Fibroblast of the conjunctiva (primary cell): Measurements from ENCODE around the gene SBF2.

Experiments used
- DNase-seq: peaks from one replicate; pipeline ENCODE4 v3.0.0-alpha.2; 2010; ENCODE audit warnings: low read depth

SBF2 gene

GRCh38 chr11:9808943-9809342 lies 485.1 kb downstream of the SBF2 start:
- no peak for DNase-seq

GRCh38 chr11:9806946-9807687 lies 486.9 kb downstream of the SBF2 start:
- DNase-seq: no peak

DNA sequence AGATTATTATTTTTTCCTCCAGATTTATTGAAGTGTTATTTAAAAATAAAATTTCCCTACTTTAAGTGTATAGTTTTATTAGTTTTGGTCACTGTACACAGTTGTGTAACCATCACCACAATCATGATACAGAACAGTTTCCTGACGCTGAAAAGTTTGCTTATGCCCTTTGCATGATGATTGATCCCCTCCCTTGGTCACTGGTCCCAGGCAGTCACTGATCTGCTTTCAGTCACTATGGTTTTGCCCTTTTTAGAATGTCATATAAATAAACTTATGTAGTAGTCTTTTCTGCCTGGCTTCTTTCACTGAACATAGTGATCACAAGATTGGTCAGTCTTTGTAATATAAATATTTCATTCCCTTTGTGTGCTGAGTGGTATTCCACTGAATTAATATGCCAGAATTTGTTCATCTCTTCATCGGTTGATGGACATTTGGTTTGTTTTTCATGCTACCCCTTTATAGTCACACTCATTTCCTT lies 489.6 kb downstream of the SBF2 start:
- DNase-seq: no peak

- no peak for DNase-seq
Observed at GRCh38 chr11:9803685-9804418, 490.2 kb downstream of the SBF2 start.

DNA sequence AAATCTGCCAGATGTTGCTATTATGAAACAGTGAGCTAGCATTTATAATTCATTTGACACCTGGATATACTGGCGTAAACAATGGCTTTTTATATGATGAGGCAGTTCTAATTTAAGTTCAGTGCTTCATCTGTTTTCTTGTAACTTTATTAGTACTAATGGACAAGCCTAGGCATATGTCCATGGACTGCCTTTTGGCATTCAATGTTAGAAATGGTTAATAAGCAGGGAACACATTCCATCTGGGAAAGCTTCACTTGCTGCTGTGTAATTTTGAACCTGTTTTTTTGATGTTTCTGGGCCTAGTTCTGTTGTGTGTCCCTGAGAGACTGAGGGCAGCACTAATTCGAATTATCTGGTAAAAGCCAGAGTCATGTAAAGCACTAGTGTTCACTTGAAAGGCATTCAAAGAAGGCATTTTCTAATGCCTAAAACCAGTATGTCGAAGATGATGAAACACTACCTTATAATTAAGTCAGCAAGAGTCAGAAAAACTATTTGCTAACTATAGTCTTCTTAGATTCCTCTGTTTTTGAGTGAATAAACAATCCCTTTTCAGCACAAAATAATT lies 491.6 kb downstream of the SBF2 start:
- DNase-seq: peak; percentile 95

- peak; percentile 65 for DNase-seq
Observed at GRCh38 chr11:9799886-9800285, 494.1 kb downstream of the SBF2 start.

DNA sequence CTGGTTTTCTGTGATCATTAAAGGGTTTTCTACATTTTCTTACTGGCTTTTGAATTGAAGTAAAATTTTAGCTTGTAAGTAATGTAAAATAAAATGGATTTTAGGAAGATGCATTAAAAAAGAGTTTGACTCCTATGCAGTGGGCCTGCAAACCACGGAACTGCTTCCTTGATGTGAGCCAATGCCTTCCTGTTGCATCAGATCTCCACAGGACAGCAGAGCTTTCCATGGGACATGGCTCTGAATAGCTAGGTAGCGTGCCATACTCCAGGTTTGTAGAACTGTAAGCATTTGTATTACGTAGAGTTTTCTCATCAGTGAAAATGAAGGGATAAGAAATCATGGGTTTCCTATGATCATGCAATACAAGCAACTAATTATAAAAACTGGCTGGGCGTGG lies 496.7 kb downstream of the SBF2 start:
- DNase-seq: no peak

GRCh38 chr11:9796854-9797253 lies 497.2 kb downstream of the SBF2 start:
- peak; percentile 84 for DNase-seq

DNA sequence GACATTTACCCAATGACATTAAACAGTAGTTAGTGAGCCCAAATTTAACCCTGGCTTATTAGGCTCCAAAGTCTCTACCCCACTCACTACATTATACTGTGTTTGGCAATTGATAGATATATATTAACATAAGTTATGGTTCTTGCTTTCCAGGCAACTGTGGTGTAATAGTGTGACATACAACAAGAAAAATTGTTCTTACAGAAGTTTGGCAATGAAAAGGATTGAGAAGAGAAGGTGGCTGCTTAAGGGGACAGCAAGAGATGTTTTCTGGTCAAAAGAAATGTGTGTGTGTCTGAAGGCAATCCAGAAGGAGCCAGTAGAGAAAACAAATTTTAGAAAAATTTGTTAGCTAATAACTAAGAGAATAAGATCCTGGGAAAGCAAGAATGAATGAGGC lies 497.8 kb downstream of the SBF2 start:
- DNase-seq: no peak

DNA sequence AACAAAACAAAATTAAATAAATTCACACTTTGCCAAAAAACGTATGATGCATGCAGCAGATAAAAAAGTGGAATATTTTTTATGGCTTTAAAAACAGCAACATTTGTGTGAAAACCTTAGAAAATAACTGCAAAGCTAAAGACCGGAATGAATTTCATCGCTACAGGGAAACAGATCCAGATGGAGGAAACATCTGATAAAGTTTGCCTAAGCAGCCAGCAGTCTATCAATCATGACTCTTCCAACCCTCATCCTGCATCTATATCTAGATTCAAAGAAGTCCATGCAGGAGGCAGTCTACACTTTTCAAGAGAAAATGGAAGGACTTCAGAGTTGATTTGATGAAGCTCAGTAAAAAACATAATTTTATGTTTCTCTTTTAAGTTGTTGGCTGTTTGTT lies 503.3 kb downstream of the SBF2 start:
- DNase-seq: no peak

DNA sequence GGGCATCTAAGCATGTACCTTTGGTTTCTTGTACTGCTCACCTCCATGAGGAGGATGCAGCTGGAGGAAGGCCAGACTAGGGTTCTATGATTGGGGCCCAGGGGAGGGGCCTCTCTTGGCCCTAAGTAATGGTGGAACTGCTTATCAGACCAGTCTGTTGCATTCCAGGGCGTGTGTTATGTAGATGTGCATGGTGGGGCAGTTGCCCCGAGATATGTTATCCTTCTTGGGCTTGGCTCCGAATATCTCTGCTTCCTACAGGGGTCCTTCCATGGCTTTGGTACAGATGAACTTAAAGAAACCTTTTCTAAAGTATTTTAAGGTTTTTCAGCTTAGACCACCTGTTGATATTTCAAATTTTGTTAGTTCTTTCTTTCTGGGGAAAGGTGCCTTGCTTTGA lies 504.1 kb downstream of the SBF2 start:
- no peak for DNase-seq

GRCh38 chr11:9787981-9788521 lies 506.0 kb downstream of the SBF2 start:
- DNase-seq: peak; percentile 93

- DNase-seq: no peak
Observed at GRCh38 chr11:9787260-9787659, 506.8 kb downstream of the SBF2 start.

- DNase-seq: no peak
Observed at GRCh38 chr11:9784602-9785315, 509.3 kb downstream of the SBF2 start.

DNA sequence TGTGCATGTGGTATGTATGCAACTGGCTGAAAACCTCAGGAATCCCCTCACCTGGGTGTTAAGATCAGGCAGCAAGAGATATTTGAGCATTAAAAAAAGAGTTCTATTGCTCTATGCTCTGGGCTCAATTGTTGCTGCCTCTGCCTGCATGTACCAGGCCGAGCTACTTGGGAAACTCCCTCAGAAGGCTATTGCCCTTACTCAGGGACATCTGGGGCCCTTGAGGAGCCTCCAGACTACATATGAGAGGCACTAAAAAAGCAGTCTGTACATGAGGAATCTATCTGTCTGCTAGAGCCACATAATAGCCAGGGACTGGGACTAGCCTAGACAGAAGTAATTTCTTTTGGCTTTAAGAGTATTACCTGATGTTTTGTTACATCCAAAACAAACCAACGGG lies 510.0 kb downstream of the SBF2 start:
- DNase-seq: no peak

DNA sequence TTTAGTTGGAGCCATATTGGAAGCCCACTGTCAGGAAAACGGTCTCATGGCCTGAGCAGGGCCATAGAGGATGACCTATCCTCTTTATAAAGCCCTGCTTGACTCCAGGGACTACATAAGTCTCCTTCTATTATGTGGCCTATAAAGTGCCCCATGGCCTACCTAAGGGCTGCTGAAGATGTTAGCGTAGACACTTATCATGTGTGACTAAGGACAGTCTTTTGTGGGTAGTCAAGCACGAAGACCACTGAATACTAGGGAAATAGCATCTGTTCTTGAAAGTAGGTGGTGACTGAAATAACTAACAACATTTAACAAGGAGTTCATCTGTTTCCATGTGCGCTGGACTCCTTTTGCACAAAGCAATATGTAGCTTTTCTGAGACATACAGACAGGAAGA lies 513.1 kb downstream of the SBF2 start:
- DNase-seq: no peak

GRCh38 chr11:9777525-9777924 lies 516.5 kb downstream of the SBF2 start:
- DNase-seq: no peak

DNA sequence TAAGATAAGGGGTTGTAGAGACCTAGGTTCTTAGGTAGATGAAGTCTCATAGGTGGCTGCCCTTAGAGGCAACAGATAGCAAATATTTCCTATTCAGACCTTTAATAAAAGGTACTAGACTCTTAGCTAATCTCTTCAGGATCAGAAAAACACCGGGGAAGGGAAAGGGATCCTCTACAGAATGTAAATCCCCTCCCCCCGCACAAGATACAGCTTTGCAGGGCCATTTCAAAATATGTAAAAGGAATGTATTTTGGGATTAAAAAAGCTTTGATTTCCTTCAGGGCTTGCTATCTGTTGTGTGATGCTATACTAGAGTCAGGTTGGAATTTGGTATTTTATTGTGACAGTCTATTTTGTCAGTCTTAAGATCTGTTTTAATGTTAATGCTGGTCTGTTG lies 517.0 kb downstream of the SBF2 start:
- DNase-seq: no peak

- no peak for DNase-seq
Observed at GRCh38 chr11:9776203-9776602, 517.8 kb downstream of the SBF2 start.

DNA sequence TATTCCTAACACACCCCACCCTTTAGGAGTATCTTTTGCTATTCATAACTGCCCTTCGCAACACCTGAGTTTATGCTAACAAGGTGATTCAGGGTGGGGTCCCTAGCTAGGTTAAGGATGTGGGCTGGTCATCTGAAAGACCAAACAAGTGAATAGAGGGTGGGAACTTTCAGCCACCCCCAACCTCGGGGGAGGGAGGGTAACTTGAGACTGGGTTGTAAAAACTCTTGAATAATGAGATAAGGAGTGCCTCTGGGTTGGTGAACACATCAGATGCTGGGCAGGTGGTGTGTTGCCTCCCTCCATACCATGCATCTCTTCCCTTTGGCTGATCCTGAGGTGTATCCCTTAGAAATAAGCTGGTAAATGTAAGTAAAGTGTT lies 518.6 kb downstream of the SBF2 start:
- no peak for DNase-seq

- DNase-seq: peak; percentile 94
Observed at GRCh38 chr11:9774591-9775397, 519.2 kb downstream of the SBF2 start.
